Breast epithelium (tissue), 3 donors: ENCODE results near the gene PDE6B.

Experiments
- POLR2A ChIP-seq: fragments of 450-650 bp; IDR thresholded peaks from one replicate; pipeline ENCODE4 v1.6.1; 2016; ENCODE audit warnings: antibody characterized with exemption, mild to moderate bottlenecking, moderate library complexity
- TF ChIP-seq, protein P1 (sequence below), 3 donors: fragments of 450-650 bp; IDR thresholded peaks; one replicate each; pipeline ENCODE4 v1.5.1; 2016 to 2017; ENCODE audit warnings: antibody characterized with exemption in 3 of 3, mild to moderate bottlenecking in 3 of 3, moderate library complexity in 3 of 3

DNA sequence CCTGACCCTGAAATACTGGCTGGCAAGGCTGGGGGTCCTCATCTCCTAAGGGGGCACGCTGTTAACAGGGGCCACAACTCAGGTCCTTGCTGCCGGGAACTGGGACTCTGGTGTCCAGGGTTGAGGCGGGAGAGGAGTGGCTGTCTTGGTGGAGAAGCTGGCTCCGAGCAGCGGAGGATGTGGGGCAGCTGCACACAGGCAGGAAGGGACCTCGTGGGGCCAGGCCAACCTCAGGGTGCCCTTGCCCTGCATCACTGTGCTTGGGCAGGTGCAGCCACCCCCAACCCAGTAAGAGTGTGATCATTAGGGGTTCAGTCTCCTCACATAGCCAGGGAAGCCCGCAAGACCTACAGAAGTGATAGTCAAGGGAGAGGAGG lies 12.6 kb upstream of the PDE6B start:
- TF ChIP-seq, protein P1, sequence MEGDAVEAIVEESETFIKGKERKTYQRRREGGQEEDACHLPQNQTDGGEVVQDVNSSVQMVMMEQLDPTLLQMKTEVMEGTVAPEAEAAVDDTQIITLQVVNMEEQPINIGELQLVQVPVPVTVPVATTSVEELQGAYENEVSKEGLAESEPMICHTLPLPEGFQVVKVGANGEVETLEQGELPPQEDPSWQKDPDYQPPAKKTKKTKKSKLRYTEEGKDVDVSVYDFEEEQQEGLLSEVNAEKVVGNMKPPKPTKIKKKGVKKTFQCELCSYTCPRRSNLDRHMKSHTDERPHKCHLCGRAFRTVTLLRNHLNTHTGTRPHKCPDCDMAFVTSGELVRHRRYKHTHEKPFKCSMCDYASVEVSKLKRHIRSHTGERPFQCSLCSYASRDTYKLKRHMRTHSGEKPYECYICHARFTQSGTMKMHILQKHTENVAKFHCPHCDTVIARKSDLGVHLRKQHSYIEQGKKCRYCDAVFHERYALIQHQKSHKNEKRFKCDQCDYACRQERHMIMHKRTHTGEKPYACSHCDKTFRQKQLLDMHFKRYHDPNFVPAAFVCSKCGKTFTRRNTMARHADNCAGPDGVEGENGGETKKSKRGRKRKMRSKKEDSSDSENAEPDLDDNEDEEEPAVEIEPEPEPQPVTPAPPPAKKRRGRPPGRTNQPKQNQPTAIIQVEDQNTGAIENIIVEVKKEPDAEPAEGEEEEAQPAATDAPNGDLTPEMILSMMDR (IDR thresholded peaks at IDR 0.05), result no peak
- no peak for TF ChIP-seq POLR2A
